Activated B cell treated with CpG ODN at 0.5 μM for 24 hours (primary cell): ENCODE data around the gene DDX6. TPM values are rescaled to one million over a fixed set of nuclear protein-coding genes. Genes with fewer than 3 reads are reported as not detected.

ENCODE experiments used
- ATAC-seq: fragments of 200-7000 bp; cut with Tn5 transposase; one replicate; pipeline ENCODE4 v1.10.0; 2021; ENCODE audit warnings: low read depth, mild to moderate bottlenecking, moderate library complexity
- CTCF ChIA-PET: fragments of 350-600 bp; sonication (Branson Sonifier 250); formaldehyde crosslinking; loops from one replicate; lab custom pipeline; 2021; ENCODE audit warnings: antibody characterized with exemption; lab: Charles Lee
- POLR2A ChIA-PET: fragments of 350-600 bp; sonication (Branson Sonifier 250); formaldehyde crosslinking; loops from one replicate; lab custom pipeline; 2021; ENCODE audit warnings: antibody characterized with exemption; lab: Charles Lee
- DNase-seq: peaks from one replicate; pipeline ENCODE4 v3.0.0; 2022
- H3K27ac Mint-ChIP-seq: one replicate; pipeline ENCODE4 v1.8.0; 2020; ENCODE audit warnings: mixed read lengths
- H3K27me3 Mint-ChIP-seq: one replicate; pipeline ENCODE4 v1.8.0; 2021; ENCODE audit warnings: mixed read lengths
- H3K36me3 Mint-ChIP-seq: one replicate; pipeline ENCODE4 v1.8.0; 2021; ENCODE audit warnings: low read depth, mixed read lengths
- H3K4me1 Mint-ChIP-seq: one replicate; pipeline ENCODE4 v1.8.0; 2021; ENCODE audit warnings: mixed read lengths
- H3K4me3 Mint-ChIP-seq: one replicate; pipeline ENCODE4 v1.8.0; 2020; ENCODE audit warnings: mild to moderate bottlenecking, mixed read lengths
- H3K9me3 Mint-ChIP-seq: one replicate; pipeline ENCODE4 v1.8.0; 2020; ENCODE audit warnings: mixed read lengths
- CTCF ChIP-seq: fragments of 200-600 bp; IDR thresholded peaks from one replicate; pipeline ENCODE4 v1.8.0; 2022; ENCODE audit warnings: antibody characterized with exemption, mild to moderate bottlenecking
- intact Hi-C: fragments of 100-400 bp; cut with micrococcal nuclease; formaldehyde crosslinking; loops from one replicate; pipeline ENCODE4 v1.15.1; 2024
- total RNA-seq: library from RNA; stranded (reverse); gene quantifications from 2 replicates; pipeline ENCODE4 v1.2.3, GENCODE V29; 2022

The DDX6 gene
- total RNA-seq, 1 donor from 2014 or later, result 297 TPM

GRCh38 chr11:118806400-118806799 lies 15.4 kb upstream of the DDX6 start:
- H3K36me3 Mint-ChIP-seq, result no peaks in the 10 kb centered on the region
- H3K9me3 Mint-ChIP-seq, result no peaks in the 10 kb centered on the region
- POLR2A ChIA-PET, result interaction anchor here (1.1 to 30.4 kb wide), 2 partner anchors 16 to 77 kb away, joined by 3 to 988 read pairs; partner anchors contain the start of genes CXCR5 and DDX6
- H3K4me1 Mint-ChIP-seq, result peaks cover 52% of the 10 kb centered on the region
- CTCF ChIA-PET, result no interaction called here
- no peak for DNase-seq
- H3K4me3 Mint-ChIP-seq, result no peak overlapping the region
- intact Hi-C loops, result no loop called here
- H3K27ac Mint-ChIP-seq, result no peak overlapping the region
- ATAC-seq, result no peak
- H3K27me3 Mint-ChIP-seq, result no peaks in the 10 kb centered on the region
- no peak for TF ChIP-seq CTCF

- H3K9me3 Mint-ChIP-seq, result no peaks in the 10 kb centered on the region
- ChIA-PET CTCF (interaction anchor here (1.0 kb wide), 1 partner anchor 12 kb away, joined by 5 read pairs; no protein-coding TSS in a partner anchor), POLR2A (interaction anchor here (1.0 to 30.4 kb wide), 4 partner anchors 8 to 80 kb away, joined by 3 to 988 read pairs (median 10); partner anchors contain the start of genes CXCR5 and DDX6)
- H3K27ac Mint-ChIP-seq, result peak overlapping the region; percentile 15
- intact Hi-C loops, result no loop called here
- H3K4me3 Mint-ChIP-seq, result no peak overlapping the region
- H3K36me3 Mint-ChIP-seq, result no peaks in the 10 kb centered on the region
- no peak for TF ChIP-seq CTCF
- no peak for DNase-seq
- peaks cover 37% of the 10 kb centered on the region for H3K4me1 Mint-ChIP-seq
- H3K27me3 Mint-ChIP-seq, result no peaks in the 10 kb centered on the region
- ATAC-seq, result no peak
Measured at GRCh38 chr11:118804094-118804493, 13.1 kb upstream of the DDX6 start.

- no peaks in the 10 kb centered on the region for H3K27me3 Mint-ChIP-seq
- H3K9me3 Mint-ChIP-seq, result no peaks in the 10 kb centered on the region
- ATAC-seq (no peak), DNase-seq (no peak)
- no peak for TF ChIP-seq CTCF
- no peak overlapping the region for H3K4me3 Mint-ChIP-seq
- H3K27ac Mint-ChIP-seq, result no peak overlapping the region
- POLR2A ChIA-PET, result interaction anchor here (0.6 to 30.4 kb wide), 7 partner anchors 9 to 198 kb away, joined by 3 to 988 read pairs (median 4); partner anchors contain the start of genes CXCR5 and DDX6
- no peaks in the 10 kb centered on the region for H3K36me3 Mint-ChIP-seq
- peaks cover 32% of the 10 kb centered on the region for H3K4me1 Mint-ChIP-seq
- CTCF ChIA-PET, result no interaction called here
- intact Hi-C loops, result no loop called here
Measured at GRCh38 chr11:118799372-118799771, 8.4 kb upstream of the DDX6 start.

- Mint-ChIP-seq H3K36me3 (no peaks in the 10 kb centered on the region), H3K9me3 (no peaks in the 10 kb centered on the region), H3K27me3 (no peaks in the 10 kb centered on the region), H3K27ac (no peak overlapping the region), H3K4me1 (peaks cover 35% of the 10 kb centered on the region), H3K4me3 (no peak overlapping the region)
- no peak for DNase-seq
- intact Hi-C loops, result no loop called here
- no peak for TF ChIP-seq CTCF
- ChIA-PET POLR2A (interaction anchor here (0.7 to 1.6 kb wide), 4 partner anchors 23 to 88 kb away, joined by 3 to 12 read pairs (median 7); partner anchors contain the start of gene CXCR5), CTCF (no interaction called here)
- no peak for ATAC-seq
Measured at GRCh38 chr11:118797510-118797909, 6.5 kb upstream of the DDX6 start.

- no peaks in the 10 kb centered on the region for H3K9me3 Mint-ChIP-seq
- ATAC-seq, result peak; percentile 56
- H3K36me3 Mint-ChIP-seq, result peaks cover 28% of the 10 kb centered on the region
- H3K27ac Mint-ChIP-seq, result peak overlapping the region; percentile 99
- no peak for TF ChIP-seq CTCF
- H3K4me1 Mint-ChIP-seq, result peaks cover 41% of the 10 kb centered on the region
- CTCF ChIA-PET, result interaction anchor here (0.8 to 5.2 kb wide), 8 partner anchors 10 to 977 kb away, joined by 3 to 64 read pairs (median 6); no protein-coding TSS in a partner anchor
- POLR2A ChIA-PET, result interaction anchor here (0.5 to 13.4 kb wide), 26 partner anchors 9 to 176 kb away, joined by 3 to 988 read pairs (median 8); partner anchors contain the start of gene BCL9L
- H3K27me3 Mint-ChIP-seq, result no peaks in the 10 kb centered on the region
- DNase-seq, result peak; percentile 29
- intact Hi-C loops, result loop anchor here (1.0 to 5.0 kb wide), 4 partner anchors 47 to 355 kb away; partner anchors contain the start of genes HYOU1, KMT2A, RPS25 and TRAPPC4
- H3K4me3 Mint-ChIP-seq, result peak overlapping the region; percentile 100
Measured at GRCh38 chr11:118792570-118793124, 1.7 kb upstream of the DDX6 start.
